HepG2 (cell line): ENCODE measurements around the gene PPIL6.

Experiments used
- HOXA7 ChIP-seq: sonication (generic); formaldehyde crosslinking; IDR thresholded peaks from 2 replicates; pipeline ENCODE4 v1.8.1; 2022; ENCODE audit warnings: mild to moderate bottlenecking, missing genetic modification reagents, moderate library complexity
- TBX3 ChIP-seq: fragments of 450-650 bp; IDR thresholded peaks from 2 replicates; pipeline ENCODE4 v1.6.1; 2017; ENCODE audit warnings: antibody characterized with exemption, mild to moderate bottlenecking, inconsistent platforms, borderline replicate concordance
- ZBTB8A ChIP-seq: sonication (generic); formaldehyde crosslinking; IDR thresholded peaks from 2 replicates; pipeline ENCODE4 v1.4.0; 2020; ENCODE audit warnings: mild to moderate bottlenecking, low read depth, missing genetic modification reagents, borderline replicate concordance
- ZFP36L1 ChIP-seq: sonication (generic); formaldehyde crosslinking; IDR thresholded peaks from 2 replicates; pipeline ENCODE4 v1.8.0; 2022; ENCODE audit warnings: mild to moderate bottlenecking, missing genetic modification reagents, moderate library complexity
- ZNF121 ChIP-seq: sonication (generic); formaldehyde crosslinking; IDR thresholded peaks from 2 replicates; pipeline ENCODE4 v1.5.0; 2020; ENCODE audit warnings: mild to moderate bottlenecking, missing genetic modification reagents
- ZNF577 ChIP-seq: sonication (generic); formaldehyde crosslinking; IDR thresholded peaks from 2 replicates; pipeline ENCODE4 v1.4.0; 2020; ENCODE audit warnings: mild to moderate bottlenecking, low read depth, missing genetic modification reagents, borderline replicate concordance
- ZNF672 ChIP-seq: sonication (generic); formaldehyde crosslinking; IDR thresholded peaks from 2 replicates; pipeline ENCODE4 v1.8.1; 2022; ENCODE audit warnings: missing genetic modification reagents
- ZNF883 ChIP-seq: sonication (generic); formaldehyde crosslinking; IDR thresholded peaks from 2 replicates; pipeline ENCODE4 v1.5.1; 2020; ENCODE audit warnings: mild to moderate bottlenecking, missing genetic modification reagents; ENCODE audit errors: not compliant biosample characterization
- TF ChIP-seq, protein P1 (sequence below): fragments of 450-650 bp; IDR thresholded peaks from 2 replicates; pipeline ENCODE4 v1.6.1; 2017
- TF ChIP-seq, protein P2 (sequence below): sonication (generic); formaldehyde crosslinking; IDR thresholded peaks from 2 replicates; pipeline ENCODE4 v1.5.0; 2020; ENCODE audit warnings: mild to moderate bottlenecking, missing genetic modification reagents, moderate library complexity

GRCh38 chr6:109478841-109479624, 38.6 kb upstream of the PPIL6 start:
- TF ChIP-seq TBX3: no peak
- no peak for TF ChIP-seq ZNF883 (CRISPR knock-in tag)
- no peak for TF ChIP-seq ZFP36L1
- no peak for TF ChIP-seq ZBTB8A (CRISPR knock-in tag)
- no peak for TF ChIP-seq ZNF672 (CRISPR knock-in tag)
- no peak for TF ChIP-seq ZNF121 (CRISPR knock-in tag)
- TF ChIP-seq ZNF577 (CRISPR knock-in tag): no peak
- TF ChIP-seq, protein P1, sequence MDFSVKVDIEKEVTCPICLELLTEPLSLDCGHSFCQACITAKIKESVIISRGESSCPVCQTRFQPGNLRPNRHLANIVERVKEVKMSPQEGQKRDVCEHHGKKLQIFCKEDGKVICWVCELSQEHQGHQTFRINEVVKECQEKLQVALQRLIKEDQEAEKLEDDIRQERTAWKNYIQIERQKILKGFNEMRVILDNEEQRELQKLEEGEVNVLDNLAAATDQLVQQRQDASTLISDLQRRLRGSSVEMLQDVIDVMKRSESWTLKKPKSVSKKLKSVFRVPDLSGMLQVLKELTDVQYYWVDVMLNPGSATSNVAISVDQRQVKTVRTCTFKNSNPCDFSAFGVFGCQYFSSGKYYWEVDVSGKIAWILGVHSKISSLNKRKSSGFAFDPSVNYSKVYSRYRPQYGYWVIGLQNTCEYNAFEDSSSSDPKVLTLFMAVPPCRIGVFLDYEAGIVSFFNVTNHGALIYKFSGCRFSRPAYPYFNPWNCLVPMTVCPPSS: no peak
- TF ChIP-seq HOXA7 (CRISPR knock-in tag): no peak
- TF ChIP-seq, protein P2, sequence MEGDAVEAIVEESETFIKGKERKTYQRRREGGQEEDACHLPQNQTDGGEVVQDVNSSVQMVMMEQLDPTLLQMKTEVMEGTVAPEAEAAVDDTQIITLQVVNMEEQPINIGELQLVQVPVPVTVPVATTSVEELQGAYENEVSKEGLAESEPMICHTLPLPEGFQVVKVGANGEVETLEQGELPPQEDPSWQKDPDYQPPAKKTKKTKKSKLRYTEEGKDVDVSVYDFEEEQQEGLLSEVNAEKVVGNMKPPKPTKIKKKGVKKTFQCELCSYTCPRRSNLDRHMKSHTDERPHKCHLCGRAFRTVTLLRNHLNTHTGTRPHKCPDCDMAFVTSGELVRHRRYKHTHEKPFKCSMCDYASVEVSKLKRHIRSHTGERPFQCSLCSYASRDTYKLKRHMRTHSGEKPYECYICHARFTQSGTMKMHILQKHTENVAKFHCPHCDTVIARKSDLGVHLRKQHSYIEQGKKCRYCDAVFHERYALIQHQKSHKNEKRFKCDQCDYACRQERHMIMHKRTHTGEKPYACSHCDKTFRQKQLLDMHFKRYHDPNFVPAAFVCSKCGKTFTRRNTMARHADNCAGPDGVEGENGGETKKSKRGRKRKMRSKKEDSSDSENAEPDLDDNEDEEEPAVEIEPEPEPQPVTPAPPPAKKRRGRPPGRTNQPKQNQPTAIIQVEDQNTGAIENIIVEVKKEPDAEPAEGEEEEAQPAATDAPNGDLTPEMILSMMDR: no peak
